Measurements from ENCODE around the gene EYS.

The EYS gene

DNA sequence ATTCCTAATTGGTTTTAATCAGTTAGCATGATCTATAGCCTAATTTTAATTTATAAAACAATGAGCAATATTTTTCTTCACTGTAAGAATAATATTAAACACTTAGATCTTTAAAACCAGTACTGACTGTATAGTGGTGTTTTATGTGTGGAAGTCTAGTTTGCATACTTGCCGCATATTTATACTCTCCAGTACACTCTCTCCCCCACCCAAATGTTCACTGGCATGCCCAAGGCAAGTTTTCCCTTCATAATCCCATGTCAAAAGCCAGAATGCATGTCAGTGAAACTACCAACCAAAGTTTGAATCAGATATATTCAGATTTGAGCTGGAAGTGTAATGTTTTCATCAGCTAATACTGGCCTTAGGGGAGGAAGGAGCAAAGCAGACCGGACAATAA lies 1565.3 kb downstream of the EYS start:
- H3K4me3 ChIP-seq (ENCODE audit: low read depth, low read length) = no peak overlapping the region
- DNase-seq (ENCODE audit: low read depth) = no peak
- TF ChIP-seq, protein P1, sequence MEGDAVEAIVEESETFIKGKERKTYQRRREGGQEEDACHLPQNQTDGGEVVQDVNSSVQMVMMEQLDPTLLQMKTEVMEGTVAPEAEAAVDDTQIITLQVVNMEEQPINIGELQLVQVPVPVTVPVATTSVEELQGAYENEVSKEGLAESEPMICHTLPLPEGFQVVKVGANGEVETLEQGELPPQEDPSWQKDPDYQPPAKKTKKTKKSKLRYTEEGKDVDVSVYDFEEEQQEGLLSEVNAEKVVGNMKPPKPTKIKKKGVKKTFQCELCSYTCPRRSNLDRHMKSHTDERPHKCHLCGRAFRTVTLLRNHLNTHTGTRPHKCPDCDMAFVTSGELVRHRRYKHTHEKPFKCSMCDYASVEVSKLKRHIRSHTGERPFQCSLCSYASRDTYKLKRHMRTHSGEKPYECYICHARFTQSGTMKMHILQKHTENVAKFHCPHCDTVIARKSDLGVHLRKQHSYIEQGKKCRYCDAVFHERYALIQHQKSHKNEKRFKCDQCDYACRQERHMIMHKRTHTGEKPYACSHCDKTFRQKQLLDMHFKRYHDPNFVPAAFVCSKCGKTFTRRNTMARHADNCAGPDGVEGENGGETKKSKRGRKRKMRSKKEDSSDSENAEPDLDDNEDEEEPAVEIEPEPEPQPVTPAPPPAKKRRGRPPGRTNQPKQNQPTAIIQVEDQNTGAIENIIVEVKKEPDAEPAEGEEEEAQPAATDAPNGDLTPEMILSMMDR (IDR thresholded peaks at IDR 0.05; ENCODE audit: control insufficient read depth, extremely low read depth, insufficient read depth) = no peak

GRCh38 chr6:64128301-64129024 lies 1578.6 kb downstream of the EYS start:
- TF ChIP-seq, protein P1 (IDR thresholded peaks at IDR 0.05; ENCODE audit: control insufficient read depth, extremely low read depth, insufficient read depth) = no peak
- DNase-seq (ENCODE audit: low read depth) = no peak
- no peak overlapping the region for H3K4me3 ChIP-seq (ENCODE audit: low read depth, low read length)

GRCh38 chr6:64123761-64124633 lies 1583.0 kb downstream of the EYS start:
- TF ChIP-seq, protein P1 (IDR thresholded peaks at IDR 0.05; ENCODE audit: control insufficient read depth, extremely low read depth, insufficient read depth) = no peak
- DNase-seq (ENCODE audit: low read depth) = no peak
- no peak overlapping the region for H3K4me3 ChIP-seq (ENCODE audit: low read depth, low read length)

DNA sequence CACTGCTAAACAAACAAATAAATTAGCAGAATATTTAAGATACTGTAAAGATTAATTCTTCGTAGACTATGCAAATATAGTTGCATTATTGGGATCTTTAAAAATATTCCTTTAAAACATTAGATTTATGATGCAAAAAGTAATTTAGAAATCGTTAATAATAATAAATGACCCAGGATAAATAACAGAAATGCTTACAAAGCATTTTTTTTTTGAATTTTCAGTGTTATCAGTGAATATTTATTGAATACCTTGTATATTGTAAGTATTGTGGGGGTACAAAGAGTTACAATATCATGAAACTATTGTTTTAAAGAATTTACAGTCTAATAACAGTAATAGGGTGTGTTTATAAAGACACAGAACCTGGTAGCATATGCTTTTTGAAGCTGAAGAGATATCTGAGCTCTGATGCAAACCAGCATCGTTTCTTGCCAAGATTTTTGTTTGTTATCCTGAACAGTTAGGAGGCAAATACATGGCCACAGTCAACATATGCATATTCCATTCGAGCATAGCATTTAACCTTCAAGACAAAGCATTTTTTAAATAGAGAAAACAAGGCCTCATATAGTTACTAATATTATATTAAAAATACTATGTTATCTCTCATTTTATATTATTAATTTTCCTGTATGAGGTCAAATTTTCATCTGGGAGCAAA lies 1584.2 kb downstream of the EYS start:
- no peak overlapping the region for H3K4me3 ChIP-seq (ENCODE audit: low read depth, low read length)
- TF ChIP-seq, protein P1 (IDR thresholded peaks at IDR 0.05; ENCODE audit: control insufficient read depth, extremely low read depth, insufficient read depth) = no peak
- no peak for DNase-seq (ENCODE audit: low read depth)

- H3K4me3 ChIP-seq (ENCODE audit: low read depth, low read length) = no peak overlapping the region
- TF ChIP-seq, protein P1 (IDR thresholded peaks at IDR 0.05; ENCODE audit: control insufficient read depth, extremely low read depth, insufficient read depth) = no peak
- no peak for DNase-seq (ENCODE audit: low read depth)
Observed at GRCh38 chr6:64121011-64121565, 1585.9 kb downstream of the EYS start.

GRCh38 chr6:64113704-64114103 lies 1593.3 kb downstream of the EYS start:
- TF ChIP-seq, protein P1 (IDR thresholded peaks at IDR 0.05; ENCODE audit: control insufficient read depth, extremely low read depth, insufficient read depth) = no peak
- DNase-seq (ENCODE audit: low read depth) = no peak
- no peak overlapping the region for H3K4me3 ChIP-seq (ENCODE audit: low read depth, low read length)

All from LNCaP clone FGC (cell line).